Prostate gland (tissue), 2 donors: ENCODE data around the gene SUN1.

Experiments used
- POLR2A ChIP-seq: fragments of 450-650 bp; IDR thresholded peaks from one replicate; pipeline ENCODE4 v1.6.1; 2016; ENCODE audit warnings: antibody characterized with exemption, mild to moderate bottlenecking
- POLR2AphosphoS5 ChIP-seq: sonication (generic); formaldehyde crosslinking; IDR thresholded peaks from one replicate; pipeline ENCODE4 v1.6.1; 2017; ENCODE audit warnings: antibody characterized with exemption
- TF ChIP-seq, protein P1 (sequence below), 4 experiments: fragments of 200-600 bp in 2 of 4; fragments of 450-650 bp in 2 of 4; sonication (generic) in 2 of 4; IDR thresholded peaks; 1 replicate in 3 of 4; 2 replicates in 1 of 4; pipeline ENCODE4 v1.5.1; 2016 to 2019; ENCODE audit warnings: antibody characterized with exemption in 4 of 4, mild to moderate bottlenecking in 2 of 4, moderate library complexity in 2 of 4

DNA sequence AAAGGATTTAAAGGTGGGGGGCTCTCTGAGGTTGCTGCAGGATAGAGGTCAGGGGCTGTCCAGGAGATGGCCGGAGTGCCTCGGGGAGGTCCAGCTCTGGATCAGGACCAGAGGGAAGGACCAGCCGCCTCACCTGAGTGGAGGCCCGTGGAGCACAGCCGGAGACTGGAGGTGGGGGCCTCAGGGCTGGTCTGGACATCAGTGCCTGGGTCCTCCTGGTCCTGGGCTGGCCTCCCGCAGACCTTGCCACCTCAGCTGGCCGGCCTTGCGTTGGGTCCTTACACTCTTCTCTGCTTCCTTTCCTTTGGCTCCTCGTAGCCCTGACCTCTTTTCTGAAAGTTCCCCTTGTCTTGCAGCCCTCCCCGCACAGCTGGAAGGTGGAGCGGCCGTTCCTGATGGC, 2.0 kb downstream of the SUN1 start:
- TF ChIP-seq, protein P1, sequence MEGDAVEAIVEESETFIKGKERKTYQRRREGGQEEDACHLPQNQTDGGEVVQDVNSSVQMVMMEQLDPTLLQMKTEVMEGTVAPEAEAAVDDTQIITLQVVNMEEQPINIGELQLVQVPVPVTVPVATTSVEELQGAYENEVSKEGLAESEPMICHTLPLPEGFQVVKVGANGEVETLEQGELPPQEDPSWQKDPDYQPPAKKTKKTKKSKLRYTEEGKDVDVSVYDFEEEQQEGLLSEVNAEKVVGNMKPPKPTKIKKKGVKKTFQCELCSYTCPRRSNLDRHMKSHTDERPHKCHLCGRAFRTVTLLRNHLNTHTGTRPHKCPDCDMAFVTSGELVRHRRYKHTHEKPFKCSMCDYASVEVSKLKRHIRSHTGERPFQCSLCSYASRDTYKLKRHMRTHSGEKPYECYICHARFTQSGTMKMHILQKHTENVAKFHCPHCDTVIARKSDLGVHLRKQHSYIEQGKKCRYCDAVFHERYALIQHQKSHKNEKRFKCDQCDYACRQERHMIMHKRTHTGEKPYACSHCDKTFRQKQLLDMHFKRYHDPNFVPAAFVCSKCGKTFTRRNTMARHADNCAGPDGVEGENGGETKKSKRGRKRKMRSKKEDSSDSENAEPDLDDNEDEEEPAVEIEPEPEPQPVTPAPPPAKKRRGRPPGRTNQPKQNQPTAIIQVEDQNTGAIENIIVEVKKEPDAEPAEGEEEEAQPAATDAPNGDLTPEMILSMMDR (IDR thresholded peaks at IDR 0.05) = no peak
- TF ChIP-seq POLR2AphosphoS5 (no peak), POLR2A (no peak)
